GM19193 (cell line): ENCODE data around the gene ABCC5.

ENCODE experiments used
- POLR2A ChIP-seq: IDR thresholded peaks from 4 replicates; pipeline ENCODE4 v1.6.1; 2011; ENCODE audit not compliant: insufficient read depth, insufficient read length; ENCODE audit errors: extremely low read depth

ABCC5 gene

DNA sequence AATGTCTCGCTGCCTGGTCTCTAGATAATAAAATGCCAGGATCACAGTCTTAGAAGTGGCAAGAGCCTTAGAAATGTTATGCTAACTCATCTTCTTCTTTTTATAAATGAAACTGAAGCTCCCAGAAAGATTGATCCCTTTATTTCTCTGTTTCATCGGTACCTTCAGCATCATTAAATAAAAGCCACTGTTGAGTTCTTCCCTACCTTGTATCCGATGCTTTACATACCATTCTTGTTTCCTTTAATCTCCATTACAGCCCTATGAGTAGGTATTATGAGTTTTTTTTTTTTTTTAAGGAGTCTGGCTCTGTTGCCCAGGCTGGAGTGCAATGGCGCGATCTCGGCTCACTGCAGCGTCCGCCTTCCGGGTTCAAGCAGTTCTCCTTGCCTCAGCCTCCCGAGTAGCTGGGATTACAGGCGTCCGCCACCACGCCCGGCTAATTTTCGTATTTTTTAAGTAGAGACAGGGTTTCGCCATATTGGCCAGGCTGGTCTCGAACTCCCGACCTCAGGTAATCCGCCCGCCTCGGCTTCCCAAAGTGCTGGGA lies 815 bp upstream of the ABCC5 start:
- no peak for TF ChIP-seq POLR2A

DNA sequence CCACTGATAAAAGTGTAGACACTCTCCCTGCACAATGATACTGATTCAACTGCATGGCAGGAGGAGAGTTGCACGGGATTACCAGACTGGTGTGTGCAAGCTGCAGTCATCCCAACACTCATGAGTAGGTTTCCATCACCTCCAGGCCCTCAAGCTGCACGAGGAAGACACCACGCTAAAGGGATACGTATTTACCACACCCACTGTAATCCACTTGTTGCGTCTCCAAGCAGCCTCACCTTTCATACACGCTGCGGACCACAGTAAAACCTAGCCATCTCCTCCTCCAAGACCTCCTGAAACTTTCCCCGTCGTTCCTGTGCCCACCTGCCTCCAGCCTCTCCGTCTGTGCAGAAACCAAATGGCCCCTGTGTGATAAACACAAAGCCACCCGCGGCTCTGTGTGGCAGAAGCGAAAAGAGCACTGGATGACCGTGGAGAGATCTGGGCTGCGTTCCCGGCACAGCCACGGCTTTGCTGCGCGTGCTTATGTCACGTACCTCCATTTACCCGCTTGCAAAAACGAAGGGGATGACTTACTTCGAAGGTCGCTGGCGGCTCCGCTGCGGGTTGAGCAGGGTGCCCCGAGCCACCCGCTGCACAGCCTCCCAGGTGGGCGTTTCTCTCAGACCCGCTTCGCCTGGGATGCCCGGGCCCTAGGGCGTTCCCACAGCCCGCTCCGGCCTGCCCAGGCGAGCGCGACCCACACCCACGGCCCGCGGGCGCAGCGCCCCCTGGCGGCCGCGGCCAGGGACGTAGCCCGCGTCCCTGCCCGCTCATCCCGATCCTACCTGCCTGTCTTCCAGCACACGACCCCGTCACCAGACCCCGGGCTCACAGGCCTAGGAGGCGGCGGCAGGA lies 643 bp downstream of the ABCC5 start:
- no peak for TF ChIP-seq POLR2A

DNA sequence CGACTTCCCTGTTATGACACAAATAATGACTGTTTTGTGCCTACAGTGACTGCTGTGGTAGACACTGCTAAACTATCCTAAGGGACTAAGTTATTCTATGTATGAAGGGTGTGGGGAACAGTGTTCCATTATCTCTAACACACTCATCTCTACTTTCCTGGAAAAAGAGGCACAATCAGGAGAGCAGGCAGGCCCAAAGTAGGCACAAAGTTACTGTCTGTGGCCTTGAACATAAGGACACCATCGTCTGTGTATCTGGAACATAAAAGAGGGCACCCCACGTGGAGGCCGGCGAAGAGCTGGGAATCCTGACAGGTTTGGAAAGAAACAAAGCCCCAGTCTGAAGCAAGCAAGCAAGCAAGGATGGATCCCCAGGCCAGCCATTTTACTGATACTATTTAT lies 1.5 kb downstream of the ABCC5 start:
- no peak for TF ChIP-seq POLR2A

DNA sequence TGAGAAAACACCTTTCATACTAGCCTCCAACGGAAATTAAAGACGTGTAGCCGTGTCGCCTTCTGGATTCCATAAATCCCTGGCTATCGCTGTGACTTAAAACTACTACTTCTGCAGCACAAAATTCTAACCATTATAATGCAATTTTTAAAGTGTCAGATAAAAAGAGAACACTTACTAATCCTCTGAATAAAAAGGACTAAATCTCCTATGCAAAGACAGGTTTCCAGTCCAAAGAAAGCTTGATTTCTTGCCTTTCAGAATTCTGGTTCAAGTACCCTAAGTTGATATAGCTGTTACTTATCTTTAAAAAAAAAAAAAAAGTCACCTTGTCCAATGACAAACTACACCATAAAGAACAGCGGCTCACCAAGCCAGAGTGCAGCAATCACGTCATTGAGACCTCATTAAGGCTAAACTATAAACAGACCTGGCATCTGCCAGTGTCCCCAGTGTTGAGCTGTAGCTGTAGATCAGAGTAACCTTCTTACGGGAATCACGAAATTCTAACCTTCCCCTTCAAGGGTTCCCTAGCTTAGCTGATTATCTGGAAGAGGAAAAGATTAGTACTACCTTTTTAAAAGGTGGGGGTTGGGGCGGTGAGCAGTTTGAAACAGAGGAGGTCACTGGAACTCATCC lies 2.2 kb downstream of the ABCC5 start:
- no peak for TF ChIP-seq POLR2A

DNA sequence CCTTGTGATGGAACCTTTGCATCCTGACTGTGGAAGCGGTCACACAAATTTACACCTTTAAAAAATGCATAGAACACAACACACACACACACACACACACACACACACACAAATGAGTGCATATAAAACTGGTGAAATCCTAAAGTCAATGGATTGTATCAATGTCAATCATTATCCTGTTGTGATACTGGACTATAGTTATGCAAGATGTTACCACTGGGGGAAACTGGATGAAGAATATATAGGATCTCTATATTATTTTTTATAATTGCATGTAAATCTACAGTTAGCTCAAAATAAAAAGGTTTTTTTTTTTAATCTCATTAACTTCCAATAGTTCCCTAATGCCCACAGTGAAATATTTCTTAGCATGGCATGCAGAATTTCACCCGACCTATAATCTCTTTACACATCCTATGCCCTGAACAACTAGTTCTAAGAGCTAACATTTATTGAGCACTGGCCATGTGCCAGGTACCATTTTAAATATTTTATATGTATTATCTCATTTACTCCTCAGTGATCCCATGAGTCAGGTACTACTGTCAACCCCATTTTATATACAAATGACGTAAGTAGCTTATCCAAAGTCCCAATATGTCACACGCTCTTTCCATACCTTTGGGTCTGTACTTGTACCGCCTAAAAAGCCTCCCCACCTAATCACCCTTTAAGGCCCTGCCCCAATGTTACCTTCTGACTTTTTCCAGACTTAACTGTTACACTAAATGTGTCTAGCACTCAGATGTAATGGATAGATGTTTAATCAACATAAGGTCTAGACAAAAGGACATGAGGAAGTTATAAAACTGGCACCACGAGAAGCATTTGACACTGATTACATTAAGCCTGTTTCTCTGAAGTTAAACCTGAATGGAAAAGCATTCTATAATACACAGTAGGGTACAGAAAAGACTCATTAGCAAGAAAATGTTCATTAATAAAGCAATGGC lies 5.5 kb downstream of the ABCC5 start:
- no peak for TF ChIP-seq POLR2A

DNA sequence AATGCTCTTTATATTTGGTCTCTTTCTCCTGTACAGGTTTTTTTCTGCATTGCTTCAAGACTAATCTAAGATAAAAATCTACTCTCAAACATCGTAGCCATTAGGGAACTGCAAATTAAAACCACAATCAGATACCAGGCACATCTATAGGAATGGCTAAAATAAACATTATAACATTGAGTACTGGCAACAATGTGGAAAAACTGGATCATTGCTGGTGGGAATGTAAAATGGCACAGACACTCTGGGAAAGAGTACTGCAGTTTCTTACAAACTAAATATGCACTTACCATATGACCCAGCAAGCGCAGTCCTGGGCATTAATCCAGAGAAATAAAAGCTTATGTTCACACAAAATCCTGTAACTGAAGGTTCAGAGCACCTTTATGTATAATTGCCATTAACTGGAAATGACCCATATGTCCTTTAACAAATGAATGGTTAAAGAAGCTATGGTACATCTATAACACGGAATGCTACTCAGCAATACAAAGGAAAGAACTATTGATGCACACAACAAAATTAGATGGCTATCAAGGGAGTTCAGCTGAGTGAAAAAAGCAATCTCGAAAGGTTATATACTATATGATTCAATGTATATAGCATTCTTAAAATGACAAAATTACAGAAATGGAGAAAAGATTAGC lies 6.3 kb downstream of the ABCC5 start:
- TF ChIP-seq POLR2A = no peak

DNA sequence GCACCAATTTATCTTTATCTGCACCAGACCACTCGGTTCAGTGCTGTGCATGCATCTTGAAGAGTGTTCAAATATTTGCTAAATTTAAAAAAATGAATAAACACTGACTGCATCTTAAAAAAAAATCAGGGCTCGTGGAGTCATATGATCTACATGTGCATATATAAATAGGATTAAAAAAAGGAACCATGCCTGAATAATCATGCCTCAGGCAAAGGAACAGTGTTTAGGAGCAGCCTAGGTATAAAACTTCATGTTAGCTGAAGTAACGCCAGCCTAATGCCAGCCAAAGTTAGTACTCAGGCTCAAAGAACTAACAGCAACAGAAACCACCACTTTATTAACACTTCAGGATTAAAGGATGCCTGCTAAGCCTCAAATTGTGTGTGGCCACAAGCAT lies 9.5 kb downstream of the ABCC5 start:
- no peak for TF ChIP-seq POLR2A

DNA sequence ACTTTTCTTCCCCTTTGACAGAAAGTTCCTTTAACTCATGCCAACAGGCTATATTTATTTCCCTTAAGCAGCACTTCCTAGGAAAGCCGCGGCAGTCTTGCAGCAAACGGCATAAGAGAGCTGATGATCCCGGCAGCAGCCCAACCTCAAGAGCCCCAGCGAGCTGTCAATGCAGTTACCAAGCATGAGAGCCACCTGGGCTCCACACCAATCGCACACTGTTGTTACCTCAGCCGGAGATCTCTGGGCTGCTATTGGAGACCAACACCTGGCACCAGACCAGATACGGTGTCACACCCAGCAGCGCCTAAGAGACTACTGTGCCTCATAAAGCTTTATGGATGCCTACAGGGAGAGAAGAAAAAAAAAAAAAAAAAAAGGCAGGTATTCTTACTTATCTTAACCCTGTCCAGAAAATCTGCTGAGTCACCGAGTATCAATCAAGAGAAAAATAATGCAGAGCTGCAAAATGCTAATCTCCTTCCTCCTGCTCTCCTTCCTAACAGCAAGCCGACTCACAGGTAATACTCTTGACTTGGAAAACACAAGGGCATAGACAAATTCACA lies 11.7 kb downstream of the ABCC5 start:
- no peak for TF ChIP-seq POLR2A

DNA sequence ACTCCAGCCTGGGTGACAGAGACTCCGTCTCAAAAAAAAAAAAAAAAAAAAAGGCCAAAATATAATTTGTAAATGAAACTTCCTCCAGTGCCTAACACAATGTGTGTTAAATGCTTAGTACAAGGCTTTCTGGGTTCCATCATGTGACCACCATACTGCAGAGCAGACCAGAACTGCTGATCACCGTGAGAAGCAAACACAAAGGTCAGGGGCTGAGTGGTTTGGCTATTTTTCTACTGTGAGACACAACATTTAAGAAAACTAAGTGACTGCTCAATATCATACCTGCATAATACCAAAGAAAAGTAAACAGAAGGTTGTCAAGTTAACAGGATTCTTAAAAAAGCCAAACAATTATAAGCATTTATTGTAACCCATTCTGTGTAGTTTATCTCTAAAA lies 13.2 kb downstream of the ABCC5 start:
- no peak for TF ChIP-seq POLR2A

DNA sequence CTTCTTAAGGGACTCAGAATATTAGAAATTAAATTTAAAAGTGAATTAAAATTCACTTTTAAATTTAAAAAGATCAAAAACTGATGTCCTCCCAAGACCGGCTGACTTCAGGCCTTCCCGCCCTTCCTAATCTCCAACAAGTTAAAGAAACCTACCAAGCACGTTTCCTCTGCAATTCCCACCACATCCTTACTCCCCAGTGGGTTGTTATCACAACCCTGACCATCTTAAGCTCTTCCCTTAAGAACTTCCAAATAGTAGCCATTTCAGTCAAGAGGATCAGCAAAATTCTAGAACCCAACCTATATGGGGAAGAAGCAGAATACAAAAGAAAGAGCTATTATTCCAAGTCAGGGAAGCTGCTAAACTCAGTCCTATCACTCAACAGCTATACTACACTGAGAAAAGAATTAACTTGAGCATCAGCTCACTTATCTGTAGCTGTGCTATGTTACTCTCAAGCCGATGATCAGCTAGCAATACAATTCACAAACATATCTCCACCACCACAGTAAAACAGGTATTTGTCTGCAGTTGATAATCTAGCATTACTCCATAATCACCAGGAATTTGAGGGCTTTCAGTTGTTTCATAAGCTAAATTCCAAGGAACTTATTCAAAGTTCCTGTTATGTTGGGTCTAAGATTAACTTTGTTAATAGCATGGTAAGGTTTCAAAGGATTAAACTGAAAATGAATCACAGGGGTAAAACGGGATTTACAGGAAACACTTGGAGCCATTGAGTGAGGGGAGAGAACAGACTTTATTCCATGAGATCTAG lies 14.3 kb downstream of the ABCC5 start:
- no peak for TF ChIP-seq POLR2A

DNA sequence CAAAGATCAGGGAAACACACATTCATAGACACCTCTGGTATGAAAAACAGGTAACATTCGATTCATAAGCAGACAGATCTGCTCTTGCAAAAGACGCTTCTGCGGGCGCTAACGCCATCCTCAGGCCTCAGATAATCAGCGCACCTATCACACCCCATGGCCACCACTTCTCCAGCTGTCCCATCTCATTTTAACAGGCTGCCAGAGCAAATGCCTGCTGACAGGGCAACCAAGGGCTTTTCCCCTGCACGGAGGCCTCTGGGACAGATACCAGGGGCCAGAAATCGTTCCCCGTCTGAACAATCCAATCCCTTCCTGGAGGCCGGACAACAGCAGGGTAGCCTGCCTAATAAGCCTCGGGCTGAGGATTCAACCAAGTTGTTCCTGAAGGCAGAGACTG lies 15.2 kb downstream of the ABCC5 start:
- TF ChIP-seq POLR2A = no peak

DNA sequence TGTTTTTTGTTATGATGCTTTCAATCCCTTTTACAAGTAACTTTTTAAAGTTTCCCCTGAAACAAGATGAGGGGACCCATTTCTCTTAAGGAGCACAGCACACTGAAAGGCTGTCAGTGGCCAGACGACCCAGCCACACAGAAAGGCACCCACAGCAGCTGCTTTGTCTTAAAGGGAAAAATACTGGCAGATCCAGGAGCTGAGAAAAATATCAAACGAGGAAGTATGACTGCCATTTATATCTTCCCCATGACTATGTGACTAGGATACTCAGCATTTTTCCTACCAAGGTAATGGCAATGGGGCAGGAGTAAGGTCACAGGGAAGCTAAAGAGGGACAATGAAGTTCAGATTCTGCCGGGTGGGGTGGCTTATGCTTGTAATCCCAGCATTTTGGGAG lies 15.9 kb downstream of the ABCC5 start:
- TF ChIP-seq POLR2A = no peak

DNA sequence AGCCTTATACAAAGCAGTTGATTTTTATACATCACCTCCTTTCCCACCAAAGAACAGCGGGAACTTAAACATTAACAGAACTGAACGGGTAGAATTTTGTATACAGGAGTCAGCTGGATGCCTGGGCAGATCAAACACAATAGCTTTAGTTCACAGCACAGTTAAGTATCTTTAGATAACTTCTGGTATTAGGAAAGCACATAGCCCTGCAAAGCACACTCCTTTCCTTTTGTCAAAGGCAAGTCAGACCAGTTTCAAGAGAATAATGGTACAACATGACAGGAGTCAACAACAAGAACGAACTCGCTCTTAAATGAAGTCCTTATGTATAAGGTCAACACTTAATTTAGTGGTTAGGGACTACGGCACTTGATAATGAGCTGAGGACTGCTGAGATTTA lies 26.3 kb downstream of the ABCC5 start:
- no peak for TF ChIP-seq POLR2A

DNA sequence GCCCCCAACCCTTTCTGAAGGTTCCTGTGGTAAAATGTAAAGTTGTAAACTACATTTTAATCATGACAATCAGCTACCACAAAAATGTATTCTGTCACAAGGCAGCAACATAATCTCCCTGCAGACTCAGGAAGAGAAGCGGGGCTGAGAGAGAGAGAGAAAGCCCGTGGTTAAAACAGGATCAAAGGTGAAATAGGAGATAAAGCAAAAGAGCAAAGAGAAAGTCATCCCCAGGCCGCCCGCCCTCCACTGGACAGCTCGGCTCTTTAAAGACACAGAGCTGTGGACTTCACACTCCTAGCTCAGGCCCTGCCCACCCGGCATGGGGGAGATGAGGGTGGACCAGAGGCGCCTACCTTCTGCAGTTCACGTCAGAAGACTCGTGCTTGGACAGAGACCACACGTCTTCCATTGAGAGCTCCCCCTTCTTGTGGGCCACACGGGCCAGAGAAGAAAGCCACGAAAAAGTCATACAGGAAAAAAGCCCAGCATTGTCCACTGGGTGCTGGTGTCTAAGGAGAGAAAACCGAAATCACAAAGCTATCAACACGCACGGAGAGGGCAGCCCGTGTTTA lies 29.4 kb downstream of the ABCC5 start:
- no peak for TF ChIP-seq POLR2A
